Ectodermal cell (in vitro differentiated cells): Measurements from ENCODE around the gene ADCY7.

ENCODE experiments used
- H3K27ac ChIP-seq: 2 replicates; pipeline ENCODE4 v1.7.0; 2013; ENCODE audit warnings: mild to moderate bottlenecking, low read depth, low read length; ENCODE audit not compliant: insufficient read depth, poor library complexity, severe bottlenecking
- H3K27me3 ChIP-seq: 2 replicates; pipeline ENCODE4 v1.7.0; 2013; ENCODE audit warnings: mild to moderate bottlenecking, low read length; ENCODE audit not compliant: insufficient read depth, control insufficient read depth, poor library complexity, severe bottlenecking
- H3K36me3 ChIP-seq: one replicate; pipeline ENCODE4 v1.7.0; 2013; ENCODE audit warnings: low read length; ENCODE audit not compliant: control insufficient read depth, insufficient read depth
- H3K4me1 ChIP-seq: one replicate; pipeline ENCODE4 v1.7.0; 2013; ENCODE audit warnings: low read length; ENCODE audit not compliant: control insufficient read depth, insufficient read depth
- H3K4me3 ChIP-seq: 2 replicates; pipeline ENCODE4 v1.7.0; 2013; ENCODE audit warnings: low read depth, low read length, control low read depth; ENCODE audit not compliant: insufficient read depth
- H3K9me3 ChIP-seq: 2 replicates; pipeline ENCODE4 v1.7.0; 2013; ENCODE audit warnings: mild to moderate bottlenecking, low read length, moderate library complexity; ENCODE audit not compliant: control insufficient read depth
- WGBS, 2 experiments: methylation state at CpG; one replicate each; pipeline ENCODE4 v1.1.7; 2013; ENCODE audit warnings: missing lambda C conversion rate in 2 of 2; 5-methylcytosine and 5-hydroxymethylcytosine counted together

ADCY7 gene

GRCh38 chr16:50299508-50300105 is 33.3 kb downstream of the ADCY7 start:
- WGBS, 2 experiments = 92 to 93% methylated on average over 12 of the region's 12 CpGs

GRCh38 chr16:50300942-50301625 is 34.7 kb downstream of the ADCY7 start:
- Histone ChIP-seq H3K4me3 (no peak overlapping the region), H3K27ac (no peak overlapping the region), H3K27me3 (no peaks in the 10 kb centered on the region), H3K4me1 (peaks cover 10% of the 10 kb centered on the region), H3K9me3 (no peaks in the 10 kb centered on the region), H3K36me3 (no peaks in the 10 kb centered on the region)
- 95% methylated on average over 23 of the region's 23 CpGs for WGBS, 2 experiments

More at GRCh38 chr16:50299508-50300105, 33.3 kb downstream of the ADCY7 start:
- no peaks in the 10 kb centered on the region for H3K9me3 ChIP-seq
- no peaks in the 10 kb centered on the region for H3K27me3 ChIP-seq
- no peak overlapping the region for H3K27ac ChIP-seq
- no peaks in the 10 kb centered on the region for H3K36me3 ChIP-seq
- no peak overlapping the region for H3K4me3 ChIP-seq
- H3K4me1 ChIP-seq = peaks cover 10% of the 10 kb centered on the region

GRCh38 chr16:50301626-50302471 is 35.5 kb downstream of the ADCY7 start:
- H3K4me1 ChIP-seq = peaks cover 10% of the 10 kb centered on the region
- no peaks in the 10 kb centered on the region for H3K36me3 ChIP-seq
- H3K27me3 ChIP-seq = no peaks in the 10 kb centered on the region
- H3K9me3 ChIP-seq = no peaks in the 10 kb centered on the region
- no peak overlapping the region for H3K27ac ChIP-seq
- 88 to 91% methylated on average over 21 of the region's 21 CpGs for WGBS, 2 experiments
- no peak overlapping the region for H3K4me3 ChIP-seq

GRCh38 chr16:50302472-50303005 is 36.2 kb downstream of the ADCY7 start:
- WGBS, 2 experiments = 87 to 94% methylated on average over 15 of the region's 15 CpGs
- H3K36me3 ChIP-seq = no peaks in the 10 kb centered on the region
- H3K4me3 ChIP-seq = no peak overlapping the region
- H3K9me3 ChIP-seq = no peaks in the 10 kb centered on the region
- H3K27me3 ChIP-seq = no peaks in the 10 kb centered on the region
- no peak overlapping the region for H3K27ac ChIP-seq
- peaks cover 7% of the 10 kb centered on the region for H3K4me1 ChIP-seq

GRCh38 chr16:50303041-50303604 is 36.8 kb downstream of the ADCY7 start:
- Histone ChIP-seq H3K4me1 (peaks cover under 1% of the 10 kb centered on the region), H3K36me3 (no peaks in the 10 kb centered on the region), H3K4me3 (no peak overlapping the region), H3K9me3 (no peaks in the 10 kb centered on the region), H3K27ac (no peak overlapping the region), H3K27me3 (no peaks in the 10 kb centered on the region)
- WGBS, 2 experiments = 90 to 94% methylated on average over 11 of the region's 11 CpGs

GRCh38 chr16:50303605-50304466 is 37.5 kb downstream of the ADCY7 start:
- Histone ChIP-seq H3K27me3 (no peaks in the 10 kb centered on the region), H3K4me1 (no peaks in the 10 kb centered on the region), H3K4me3 (no peak overlapping the region), H3K36me3 (no peaks in the 10 kb centered on the region), H3K27ac (no peak overlapping the region), H3K9me3 (no peaks in the 10 kb centered on the region)
- WGBS, 2 experiments = 94% methylated on average over 33 of the region's 33 CpGs

GRCh38 chr16:50304467-50305440 is 38.4 kb downstream of the ADCY7 start:
- Histone ChIP-seq H3K27me3 (no peaks in the 10 kb centered on the region), H3K27ac (no peak overlapping the region), H3K9me3 (no peaks in the 10 kb centered on the region), H3K4me1 (no peaks in the 10 kb centered on the region), H3K4me3 (no peak overlapping the region), H3K36me3 (no peaks in the 10 kb centered on the region)
- WGBS, 2 experiments = 92% methylated on average over 25 of the region's 25 CpGs

- Histone ChIP-seq H3K36me3 (no peaks in the 10 kb centered on the region), H3K4me3 (no peak overlapping the region), H3K9me3 (no peaks in the 10 kb centered on the region), H3K4me1 (no peaks in the 10 kb centered on the region), H3K27ac (no peak overlapping the region), H3K27me3 (no peaks in the 10 kb centered on the region)
- 89% methylated on average over 21 of the region's 21 CpGs for WGBS, 2 experiments
Observed at GRCh38 chr16:50305441-50306061, 39.2 kb downstream of the ADCY7 start.
